ENCODE measurements around the gene CATSPERZ.
"Not testable (repeated sequence)": the region's sequence is repeated elsewhere in the genome, so short reads cannot be mapped to it uniquely, and the experiment has no call there.

CATSPERZ gene

DNA sequence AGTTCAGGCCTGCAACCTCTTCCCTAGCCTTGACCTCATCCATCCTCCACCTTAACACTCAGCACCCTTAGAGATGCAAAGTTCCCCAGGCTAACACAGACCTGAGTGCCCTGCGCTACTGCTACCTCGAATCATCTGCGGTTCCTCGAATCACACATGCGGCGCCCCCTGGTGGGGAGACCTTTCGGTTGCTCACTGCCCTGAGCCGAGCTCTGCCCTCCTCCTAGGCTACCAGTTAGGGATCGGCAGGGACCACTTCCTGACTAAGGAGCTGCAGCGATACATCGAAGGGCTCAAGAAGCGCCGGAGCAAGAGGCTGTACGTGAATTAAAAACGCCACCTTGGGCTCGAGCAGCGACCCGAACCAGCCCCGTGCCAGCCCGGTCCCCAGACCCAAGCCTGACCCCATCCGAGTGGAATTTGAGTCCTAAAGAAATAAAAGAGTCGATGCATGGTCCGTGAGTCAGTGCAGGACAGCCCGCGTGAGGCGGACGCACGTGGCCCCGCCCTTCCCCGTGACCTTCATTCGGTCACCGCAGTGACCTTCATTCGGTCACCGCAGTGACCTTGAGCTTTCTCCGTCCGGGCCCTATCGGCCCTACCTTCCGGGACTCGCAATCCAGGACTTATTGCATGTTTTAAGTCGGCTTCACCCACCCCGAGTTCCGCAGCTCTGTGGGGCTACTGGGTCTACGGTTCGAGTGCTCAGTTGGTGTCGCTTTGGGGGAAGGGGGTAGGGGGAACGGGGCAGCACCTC lies 4.3 kb downstream of the CATSPERZ start:
- DNase-seq (ENCODE audit: low read depth in 2 of 2) = peak; percentile 61 to 69

DNA sequence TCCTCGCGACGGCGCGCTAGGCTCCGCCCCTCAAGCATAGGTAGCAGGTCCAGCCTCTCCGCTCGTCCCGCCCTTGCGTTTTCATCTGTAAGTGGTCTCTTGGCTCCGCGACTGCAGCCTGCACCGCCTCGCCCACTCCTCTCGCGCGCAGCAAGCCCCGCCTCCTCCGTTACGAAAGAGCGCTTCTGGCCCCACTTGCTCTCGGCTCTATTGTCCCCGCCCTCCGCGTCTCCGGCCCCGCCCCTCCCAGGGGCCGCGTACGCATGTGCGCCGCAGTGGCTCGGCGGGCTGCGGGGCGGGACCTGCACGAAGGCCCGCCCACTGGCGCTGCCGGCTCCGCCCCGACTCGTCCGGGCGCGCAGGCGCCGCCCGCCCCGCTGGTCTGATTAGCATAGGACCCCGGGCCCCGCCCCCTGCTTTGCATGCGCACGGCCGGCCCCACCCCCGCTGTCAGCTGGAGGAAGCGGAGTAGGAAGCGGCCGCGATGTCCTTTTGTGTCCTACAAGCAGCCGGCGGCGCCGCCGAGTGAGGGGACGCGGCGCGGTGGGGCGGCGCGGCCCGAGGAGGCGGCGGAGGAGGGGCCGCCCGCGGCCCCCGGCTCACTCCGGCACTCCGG lies 5.0 kb downstream of the CATSPERZ start, which contains the start of gene ESRRA:
Gene ESRRA, plus strand, starts transcription at position 450 of the 616 bp plus-strand sequence. CDS start 1,656 bp downstream, outside the sequence.
- peak; percentile 91 to 93 for DNase-seq (ENCODE audit: low read depth in 2 of 2)

DNA sequence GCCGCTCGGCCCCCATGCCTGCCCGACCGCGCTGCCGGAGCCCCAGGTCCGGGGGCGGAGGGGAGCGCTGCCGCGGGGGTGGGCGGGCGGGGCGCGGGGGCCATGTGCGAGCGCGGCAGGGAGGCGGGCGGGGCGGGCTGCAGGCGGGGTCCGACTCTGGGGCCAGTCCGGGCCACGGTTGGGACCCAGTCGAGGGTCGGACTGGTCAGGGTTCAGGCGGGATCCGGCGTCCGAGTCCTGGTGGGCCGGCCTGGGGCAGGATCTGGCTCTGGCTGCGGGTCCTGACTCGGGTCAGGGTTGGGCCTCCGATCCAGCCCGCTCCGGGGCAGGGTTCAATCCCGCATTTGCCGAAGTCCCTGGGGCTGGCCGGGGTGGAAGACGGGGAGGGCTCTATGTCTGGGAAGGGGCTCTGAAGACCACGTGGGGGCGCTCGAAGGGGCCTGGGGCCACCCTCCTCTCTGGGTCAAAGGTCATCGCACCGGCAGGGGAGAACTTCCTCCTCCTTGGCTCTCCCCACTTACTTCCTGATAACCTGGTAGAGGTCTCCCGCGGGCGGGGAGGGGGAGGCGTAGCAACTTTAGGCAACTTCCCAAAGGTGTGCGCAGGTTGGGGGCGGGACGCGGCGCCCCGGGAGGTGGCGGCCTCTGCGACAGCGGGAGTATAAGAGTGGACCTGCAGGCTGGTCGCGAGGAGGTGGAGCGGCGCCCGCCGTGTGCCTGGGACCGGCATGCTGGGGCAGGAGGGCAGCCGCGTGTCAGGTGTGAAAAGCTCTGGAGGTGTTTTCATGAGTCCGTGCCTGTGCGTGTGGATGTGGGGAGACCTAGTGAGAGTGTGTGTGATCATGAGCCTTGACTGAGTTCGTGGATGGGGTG lies 5.8 kb downstream of the CATSPERZ start:
- DNase-seq (ENCODE audit: low read depth in 2 of 2) = no peak

DNA sequence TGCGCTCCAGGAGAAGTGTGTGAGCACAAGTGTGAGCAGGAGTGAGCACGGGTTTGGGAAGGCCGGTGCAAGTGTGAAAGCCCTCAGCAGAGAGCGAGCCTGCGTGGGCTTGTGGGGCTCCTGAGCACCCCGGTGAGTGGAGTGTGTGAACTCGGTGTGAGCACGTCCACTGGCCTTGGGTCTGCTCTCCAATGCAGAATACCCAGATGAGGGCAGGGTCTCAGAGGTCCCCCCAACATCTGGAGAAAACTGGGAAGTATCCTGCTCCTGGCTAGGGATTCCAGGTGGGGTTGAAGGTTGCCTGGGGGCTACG lies 6.4 kb downstream of the CATSPERZ start:
- DNase-seq (ENCODE audit: low read depth in 2 of 2) = no peak

DNA sequence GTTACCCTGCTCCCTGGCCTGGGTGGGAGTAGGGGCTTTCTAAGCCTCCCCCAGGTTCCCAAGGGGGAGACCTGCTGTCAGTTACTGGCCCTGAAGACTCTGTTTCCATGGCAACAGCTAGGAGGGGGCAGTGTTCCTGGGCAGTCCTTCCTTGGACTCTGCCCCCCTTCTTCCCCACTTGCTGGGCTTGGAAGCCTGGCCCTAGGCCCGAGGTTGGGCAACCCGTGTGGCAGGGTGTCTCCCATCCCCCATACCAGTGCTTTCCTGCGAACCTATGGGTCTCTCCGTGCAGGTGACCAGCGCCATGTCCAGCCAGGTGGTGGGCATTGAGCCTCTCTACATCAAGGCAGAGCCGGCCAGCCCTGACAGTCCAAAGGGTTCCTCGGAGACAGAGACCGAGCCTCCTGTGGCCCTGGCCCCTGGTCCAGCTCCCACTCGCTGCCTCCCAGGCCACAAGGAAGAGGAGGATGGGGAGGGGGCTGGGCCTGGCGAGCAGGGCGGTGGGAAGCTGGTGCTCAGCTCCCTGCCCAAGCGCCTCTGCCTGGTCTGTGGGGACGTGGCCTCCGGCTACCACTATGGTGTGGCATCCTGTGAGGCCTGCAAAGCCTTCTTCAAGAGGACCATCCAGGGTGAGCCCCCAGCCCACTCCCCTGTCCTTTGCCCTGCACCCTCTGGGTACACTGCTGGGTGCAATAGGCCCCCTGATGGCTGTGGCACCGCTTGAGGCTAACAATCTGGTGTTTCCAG lies 6.9 kb downstream of the CATSPERZ start:
- no peak for DNase-seq (ENCODE audit: low read depth in 2 of 2)

DNA sequence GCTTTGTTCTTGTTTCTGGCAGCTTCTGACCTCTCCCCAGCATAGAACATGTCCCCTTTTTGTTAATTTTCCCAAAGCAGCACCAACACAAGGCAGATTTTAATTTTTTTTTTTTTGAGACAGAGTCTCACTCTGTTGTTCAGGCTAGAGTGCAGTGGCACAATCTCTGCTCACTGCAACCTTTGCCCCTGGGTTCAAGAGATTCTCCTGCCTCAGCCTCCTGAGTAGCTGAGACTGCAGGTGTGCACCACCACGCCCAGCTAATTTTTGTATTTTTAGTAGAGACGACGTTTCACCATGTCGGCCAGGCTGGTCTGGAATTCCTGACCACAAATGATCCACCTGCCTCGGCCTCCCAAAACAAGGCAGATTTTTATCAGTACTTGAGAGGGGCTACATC lies 7.6 kb downstream of the CATSPERZ start:
- not testable (repeated sequence) for DNase-seq (ENCODE audit: low read depth in 2 of 2)

DNA sequence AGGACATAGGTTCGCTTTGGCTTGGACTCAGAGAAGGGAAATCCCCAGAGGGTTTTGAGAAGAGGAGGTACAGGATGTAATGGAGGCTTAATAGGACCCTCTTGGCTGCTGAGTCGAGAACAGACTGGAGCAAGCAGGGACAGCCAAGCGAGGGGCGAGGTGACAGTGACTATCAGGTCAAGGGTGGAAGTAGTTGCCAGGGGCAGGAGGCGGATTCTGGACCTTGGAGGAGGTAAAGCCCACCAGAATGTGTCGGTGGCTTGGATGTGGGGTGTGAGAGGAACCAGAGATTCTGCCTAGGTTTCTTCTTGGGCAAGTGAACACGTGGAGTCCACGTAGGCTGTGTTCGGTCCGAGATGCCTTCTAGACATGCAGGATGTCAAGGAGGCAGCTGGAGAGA lies 12.8 kb downstream of the CATSPERZ start:
- no peak for DNase-seq (ENCODE audit: low read depth in 2 of 2)

DNA sequence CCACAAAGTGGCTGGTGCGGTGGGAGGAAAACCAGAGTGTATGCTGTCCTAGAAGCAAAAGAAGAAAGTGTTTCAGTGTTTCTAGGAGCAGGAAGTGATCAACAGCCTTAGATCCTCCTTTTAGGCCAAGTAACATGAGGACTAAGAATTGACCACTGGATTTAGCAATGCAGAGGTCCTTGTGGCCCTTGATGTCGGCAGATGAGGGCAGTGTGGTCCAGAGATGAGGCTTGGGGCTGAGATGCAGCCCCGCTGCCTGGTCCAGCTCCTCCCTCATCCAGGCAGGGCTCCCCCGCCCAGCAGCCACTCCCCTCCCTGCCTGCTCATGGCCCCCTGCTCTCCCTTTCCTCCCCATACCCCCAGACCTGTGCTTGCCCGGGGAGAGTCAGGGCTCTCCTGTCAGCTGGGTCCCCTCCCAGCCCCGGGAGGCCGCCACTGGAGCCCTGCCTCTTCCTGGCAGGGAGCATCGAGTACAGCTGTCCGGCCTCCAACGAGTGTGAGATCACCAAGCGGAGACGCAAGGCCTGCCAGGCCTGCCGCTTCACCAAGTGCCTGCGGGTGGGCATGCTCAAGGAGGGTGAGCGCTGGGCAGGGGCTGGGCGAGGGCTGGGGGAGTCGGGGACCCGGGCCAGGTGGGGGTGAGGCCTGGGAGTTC lies 13.5 kb downstream of the CATSPERZ start:
- DNase-seq (ENCODE audit: low read depth in 2 of 2) = no peak

DNA sequence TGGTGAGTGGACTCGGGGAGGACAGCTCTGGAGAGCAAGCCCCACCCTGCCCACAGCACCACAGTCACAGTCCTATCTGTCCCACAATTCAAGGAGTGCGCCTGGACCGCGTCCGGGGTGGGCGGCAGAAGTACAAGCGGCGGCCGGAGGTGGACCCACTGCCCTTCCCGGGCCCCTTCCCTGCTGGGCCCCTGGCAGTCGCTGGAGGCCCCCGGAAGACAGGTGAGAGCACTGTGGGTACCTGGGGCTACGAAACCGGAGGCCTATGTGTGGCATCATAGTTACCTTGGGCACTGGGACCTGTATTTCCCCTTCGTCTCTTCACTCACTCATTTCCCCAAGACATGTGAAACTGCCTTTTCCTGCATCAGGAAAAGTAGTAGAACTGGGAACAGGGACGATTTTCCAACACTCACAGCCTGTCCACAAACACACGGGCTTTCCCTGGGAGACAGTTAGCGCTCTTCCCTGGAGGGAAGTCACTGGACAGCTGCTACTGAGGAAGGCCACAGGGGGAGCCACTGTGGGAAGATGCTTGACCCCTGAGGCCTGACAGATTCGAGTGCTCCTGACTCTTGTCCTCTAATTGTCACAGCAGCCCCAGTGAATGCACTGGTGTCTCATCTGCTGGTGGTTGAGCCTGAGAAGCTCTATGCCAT lies 14.1 kb downstream of the CATSPERZ start:
- no peak for DNase-seq (ENCODE audit: low read depth in 2 of 2)

DNA sequence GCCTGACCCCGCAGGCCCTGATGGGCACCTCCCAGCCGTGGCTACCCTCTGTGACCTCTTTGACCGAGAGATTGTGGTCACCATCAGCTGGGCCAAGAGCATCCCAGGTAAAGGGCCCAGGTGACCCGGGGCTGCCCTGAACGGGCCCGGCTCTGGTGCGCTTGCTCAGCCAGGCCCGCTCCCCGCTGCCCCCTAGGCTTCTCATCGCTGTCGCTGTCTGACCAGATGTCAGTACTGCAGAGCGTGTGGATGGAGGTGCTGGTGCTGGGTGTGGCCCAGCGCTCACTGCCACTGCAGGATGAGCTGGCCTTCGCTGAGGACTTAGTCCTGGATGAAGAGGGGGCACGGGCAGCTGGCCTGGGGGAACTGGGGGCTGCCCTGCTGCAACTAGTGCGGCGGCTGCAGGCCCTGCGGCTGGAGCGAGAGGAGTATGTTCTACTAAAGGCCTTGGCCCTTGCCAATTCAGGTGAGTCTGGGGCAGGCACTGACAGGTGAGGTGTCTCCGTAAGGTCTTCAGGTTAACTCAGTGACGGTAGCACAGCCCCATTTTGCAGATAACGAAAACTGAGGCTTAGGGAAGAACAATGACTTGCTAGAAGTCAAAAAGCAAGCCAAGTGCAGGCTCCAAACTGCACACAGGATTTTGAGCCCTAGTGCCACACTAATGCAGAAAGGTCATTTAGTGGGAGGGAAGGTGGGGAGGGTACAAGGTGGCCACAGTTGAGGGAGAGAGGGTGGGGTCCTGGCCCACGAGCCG lies 14.8 kb downstream of the CATSPERZ start:
- DNase-seq (ENCODE audit: low read depth in 2 of 2) = no peak

DNA sequence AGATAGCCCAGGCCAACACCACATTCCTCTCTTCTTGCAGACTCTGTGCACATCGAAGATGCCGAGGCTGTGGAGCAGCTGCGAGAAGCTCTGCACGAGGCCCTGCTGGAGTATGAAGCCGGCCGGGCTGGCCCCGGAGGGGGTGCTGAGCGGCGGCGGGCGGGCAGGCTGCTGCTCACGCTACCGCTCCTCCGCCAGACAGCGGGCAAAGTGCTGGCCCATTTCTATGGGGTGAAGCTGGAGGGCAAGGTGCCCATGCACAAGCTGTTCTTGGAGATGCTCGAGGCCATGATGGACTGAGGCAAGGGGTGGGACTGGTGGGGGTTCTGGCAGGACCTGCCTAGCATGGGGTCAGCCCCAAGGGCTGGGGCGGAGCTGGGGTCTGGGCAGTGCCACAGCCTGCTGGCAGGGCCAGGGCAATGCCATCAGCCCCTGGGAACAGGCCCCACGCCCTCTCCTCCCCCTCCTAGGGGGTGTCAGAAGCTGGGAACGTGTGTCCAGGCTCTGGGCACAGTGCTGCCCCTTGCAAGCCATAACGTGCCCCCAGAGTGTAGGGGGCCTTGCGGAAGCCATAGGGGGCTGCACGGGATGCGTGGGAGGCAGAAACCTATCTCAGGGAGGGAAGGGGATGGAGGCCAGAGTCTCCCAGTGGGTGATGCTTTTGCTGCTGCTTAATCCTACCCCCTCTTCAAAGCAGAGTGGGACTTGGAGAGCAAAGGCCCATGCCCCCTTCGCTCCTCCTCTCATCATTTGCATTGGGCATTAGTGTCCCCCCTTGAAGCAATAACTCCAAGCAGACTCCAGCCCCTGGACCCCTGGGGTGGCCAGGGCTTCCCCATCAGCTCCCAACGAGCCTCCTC lies 15.7 kb downstream of the CATSPERZ start:
- DNase-seq (ENCODE audit: low read depth in 2 of 2) = not testable (repeated sequence)

DNA sequence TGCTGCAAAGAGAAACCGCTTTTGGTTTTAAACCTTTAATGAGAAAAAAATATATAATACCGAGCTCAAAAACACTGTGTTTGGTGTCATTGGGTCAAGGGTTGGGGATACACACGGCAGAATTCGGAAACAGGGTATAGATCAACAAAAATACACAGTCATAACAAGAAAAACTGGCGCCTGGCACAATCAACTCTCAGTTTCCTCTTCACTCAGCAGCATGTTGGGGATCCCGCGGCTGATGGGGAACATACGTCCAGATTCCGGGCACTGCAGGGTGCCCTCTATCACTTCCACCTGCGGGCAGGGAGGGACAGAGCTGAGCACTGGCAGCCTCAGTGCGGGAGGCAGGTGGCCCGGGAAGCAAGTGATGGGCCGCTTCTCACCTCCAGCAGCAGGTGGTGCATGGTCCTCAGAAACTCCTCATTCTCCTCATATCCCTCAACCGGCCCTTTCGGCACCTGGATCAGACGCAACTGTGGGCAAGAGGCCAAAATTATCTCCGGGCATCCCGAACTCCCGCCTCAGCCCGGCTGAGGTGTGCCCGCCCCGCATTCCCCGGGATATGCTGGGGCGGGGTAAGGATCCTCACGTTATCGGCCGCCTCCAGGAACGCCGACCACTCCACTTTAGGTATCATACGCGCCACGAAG lies 16.6 kb downstream of the CATSPERZ start:
- DNase-seq (ENCODE audit: low read depth in 2 of 2) = no peak

DNA sequence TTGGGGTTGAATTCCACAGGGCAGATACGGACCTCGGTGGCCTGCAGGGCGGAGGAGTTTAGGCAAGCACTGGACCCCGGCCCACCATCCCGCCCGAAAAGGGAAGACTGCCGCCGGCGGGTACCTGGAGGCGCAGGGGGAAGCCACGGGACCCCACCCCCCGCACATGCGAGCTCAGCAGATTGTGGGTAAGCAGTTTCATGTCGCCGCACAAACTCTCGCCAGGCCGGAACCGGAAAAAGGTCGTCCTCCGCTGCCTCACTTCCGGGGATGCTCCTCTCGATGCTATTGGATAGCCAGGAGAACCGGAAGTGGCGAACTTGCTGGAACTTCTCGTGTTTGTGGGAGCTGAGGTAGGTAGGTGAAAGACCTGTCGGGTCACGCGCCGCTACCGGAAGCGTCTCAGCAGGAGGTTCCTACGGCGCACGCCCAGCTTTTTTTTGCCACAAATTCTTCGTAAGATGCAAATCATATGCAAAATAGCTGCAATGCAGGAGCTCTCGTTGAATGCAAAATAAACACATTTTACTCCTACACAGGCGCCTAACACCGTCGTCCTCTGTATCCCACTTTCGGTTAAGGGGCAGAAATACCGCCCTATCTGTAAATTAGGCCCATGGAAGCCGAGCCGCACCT lies 17.3 kb downstream of the CATSPERZ start, which contains the start of gene TRMT112:
Gene TRMT112, minus strand, starts transcription at position 235 of the 636 bp plus-strand sequence. Its CDS starts 33 bp downstream, at position 202.
- peak; percentile 90 for DNase-seq (ENCODE audit: low read depth in 2 of 2)

DNA sequence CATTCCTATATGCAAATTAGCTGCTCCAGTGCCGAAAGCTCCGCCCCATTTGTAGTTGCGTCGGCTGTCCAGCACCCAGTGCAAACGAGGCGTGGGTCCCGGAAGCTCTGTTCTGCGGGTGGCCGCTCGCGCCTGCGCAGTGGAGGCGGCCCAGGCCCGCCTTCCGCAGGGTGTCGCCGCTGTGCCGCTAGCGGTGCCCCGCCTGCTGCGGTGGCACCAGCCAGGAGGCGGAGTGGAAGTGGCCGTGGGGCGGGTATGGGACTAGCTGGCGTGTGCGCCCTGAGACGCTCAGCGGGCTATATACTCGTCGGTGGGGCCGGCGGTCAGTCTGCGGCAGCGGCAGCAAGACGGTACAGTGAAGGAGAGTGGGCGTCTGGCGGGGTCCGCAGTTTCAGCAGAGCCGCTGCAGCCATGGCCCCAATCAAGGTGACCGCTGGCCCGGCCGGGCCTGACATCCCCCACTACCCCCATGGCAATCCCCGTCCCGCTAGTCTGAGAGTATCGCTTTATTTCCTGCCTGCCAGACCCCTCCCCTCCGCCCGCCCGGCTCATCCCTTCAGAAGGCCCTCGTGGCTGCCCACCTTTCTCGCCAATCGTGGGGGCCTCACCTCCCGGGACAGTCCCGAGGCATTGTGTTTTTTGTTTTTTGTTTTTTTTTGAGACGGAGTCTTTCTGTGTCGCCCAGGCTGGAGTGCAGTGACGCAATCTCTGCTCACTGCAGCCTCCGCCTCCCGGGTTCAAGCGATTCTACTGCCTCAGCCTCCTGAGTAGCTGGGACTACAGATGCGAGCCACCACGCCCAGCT lies 18.0 kb downstream of the CATSPERZ start, which contains the start of gene PRDX5:
Gene PRDX5, plus strand, starts transcription at position 161 of the 805 bp plus-strand sequence. Its CDS starts 95 bp downstream, at position 256.
- peak; percentile 87 to 88 for DNase-seq (ENCODE audit: low read depth in 2 of 2)

DNA sequence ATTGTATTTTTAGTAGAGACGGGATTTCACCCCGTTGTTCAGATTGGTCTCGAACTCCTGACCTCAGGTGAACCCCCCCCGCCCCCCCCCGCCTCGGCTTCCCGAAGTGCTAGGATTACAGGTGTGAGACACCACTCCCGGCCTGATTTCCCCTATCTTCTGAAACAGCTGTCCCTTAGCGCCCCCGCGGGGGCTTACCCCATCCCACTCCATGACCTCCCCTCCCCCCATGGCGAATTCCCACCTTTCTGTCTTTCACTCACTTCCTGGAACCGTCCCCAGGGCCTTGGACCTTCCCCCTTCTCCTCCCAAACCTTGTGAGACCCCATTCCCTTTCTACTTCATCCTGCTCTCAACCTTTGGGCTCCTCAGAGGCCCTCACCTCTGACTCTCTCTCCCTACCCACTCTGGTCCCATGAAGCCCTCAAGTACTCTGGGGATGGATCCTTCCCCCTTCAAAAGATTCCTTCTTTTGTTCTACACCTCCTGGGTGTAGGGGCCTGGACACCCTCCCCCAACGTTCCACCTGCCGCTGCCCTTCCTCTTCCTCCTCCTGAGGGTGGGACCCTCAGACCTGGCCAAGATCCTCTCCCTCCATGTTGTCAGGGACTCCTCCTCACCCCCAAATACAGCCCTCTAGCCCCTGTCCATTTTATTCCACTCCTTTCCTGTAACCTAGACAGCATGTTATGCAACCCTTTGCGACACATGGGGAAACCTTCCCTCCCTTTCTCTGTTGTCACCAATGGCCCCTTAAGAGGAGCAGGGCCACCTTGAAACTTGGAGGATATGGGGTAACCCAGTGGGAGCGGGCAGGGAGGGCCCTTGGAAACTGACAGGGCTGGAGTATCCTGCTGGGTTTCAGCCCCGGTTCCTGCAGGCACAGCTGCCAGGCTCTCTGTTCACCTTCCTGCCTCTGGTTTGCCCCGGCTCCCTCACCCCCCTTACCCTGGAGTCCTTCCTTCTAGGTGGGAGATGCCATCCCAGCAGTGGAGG lies 18.9 kb downstream of the CATSPERZ start:
- DNase-seq (ENCODE audit: low read depth in 2 of 2) = no peak

DNA sequence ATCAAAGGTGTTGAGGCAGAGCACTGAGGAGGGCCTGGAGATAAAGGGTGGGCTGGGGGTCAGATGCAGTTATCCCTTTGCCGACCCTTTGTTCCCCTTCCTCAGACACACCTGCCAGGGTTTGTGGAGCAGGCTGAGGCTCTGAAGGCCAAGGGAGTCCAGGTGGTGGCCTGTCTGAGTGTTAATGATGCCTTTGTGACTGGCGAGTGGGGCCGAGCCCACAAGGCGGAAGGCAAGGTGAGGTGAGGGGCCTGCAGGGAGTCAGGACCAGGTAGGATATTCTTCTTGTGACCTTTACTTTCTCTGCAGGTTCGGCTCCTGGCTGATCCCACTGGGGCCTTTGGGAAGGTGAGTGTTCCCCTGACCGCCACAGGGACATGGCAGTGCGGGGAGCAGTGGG lies 20.4 kb downstream of the CATSPERZ start:
- no peak for DNase-seq (ENCODE audit: low read depth in 2 of 2)
